DMS114 treated with DMSO at 0.1 percent for 48 hours (cell line): ENCODE data around the gene DHX35.
A peak's percentile ranks its signal among the peaks of the same experiment; 100 is the strongest.

Experiments used
- DNase-seq: peaks from one replicate; lab custom pipeline; 2025; ENCODE audit not compliant: unreplicated experiment; lab: John Stamatoyannopoulos, UW

Gene DHX35, protein sequence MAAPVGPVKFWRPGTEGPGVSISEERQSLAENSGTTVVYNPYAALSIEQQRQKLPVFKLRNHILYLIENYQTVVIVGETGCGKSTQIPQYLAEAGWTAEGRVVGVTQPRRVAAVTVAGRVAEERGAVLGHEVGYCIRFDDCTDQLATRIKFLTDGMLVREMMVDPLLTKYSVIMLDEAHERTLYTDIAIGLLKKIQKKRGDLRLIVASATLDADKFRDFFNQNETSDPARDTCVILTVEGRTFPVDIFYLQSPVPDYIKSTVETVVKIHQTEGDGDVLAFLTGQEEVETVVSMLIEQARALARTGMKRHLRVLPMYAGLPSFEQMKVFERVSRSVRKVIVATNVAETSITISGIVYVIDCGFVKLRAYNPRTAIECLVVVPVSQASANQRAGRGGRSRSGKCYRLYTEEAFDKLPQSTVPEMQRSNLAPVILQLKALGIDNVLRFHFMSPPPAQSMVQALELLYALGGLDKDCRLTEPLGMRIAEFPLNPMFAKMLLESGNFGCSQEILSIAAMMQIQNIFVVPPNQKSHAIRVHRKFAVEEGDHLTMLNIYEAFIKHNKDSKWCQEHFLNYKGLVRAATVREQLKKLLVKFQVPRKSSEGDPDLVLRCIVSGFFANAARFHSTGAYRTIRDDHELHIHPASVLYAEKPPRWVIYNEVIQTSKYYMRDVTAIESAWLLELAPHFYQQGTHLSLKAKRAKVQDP

GRCh38 chr20:38962044-38962927, at the start of gene DHX35:
TSS of gene DHX35 (plus strand) at chr20:38962344. CDS start at chr20:38962368, 24 bp downstream.
- DNase-seq, result peak; percentile 87

DNA sequence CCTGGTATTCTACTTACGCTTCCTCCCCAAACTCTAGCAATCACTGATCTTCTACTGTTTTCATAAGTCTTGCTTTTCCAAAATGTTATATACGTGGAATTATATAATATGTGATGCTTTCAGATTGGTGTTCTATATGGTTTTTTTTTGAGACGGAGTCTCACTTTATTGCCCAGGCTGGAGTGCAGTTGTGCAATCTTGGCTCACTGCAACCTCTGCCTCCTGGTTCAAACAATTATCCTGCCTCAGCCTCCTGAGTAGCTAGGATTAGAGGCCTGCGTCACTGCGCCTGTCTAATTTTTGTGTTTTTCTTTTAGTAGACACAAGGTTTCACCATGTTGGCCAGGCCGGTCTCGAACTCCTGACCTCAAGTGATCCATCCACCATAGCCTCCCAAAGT, 46.8 kb upstream of the DHX35 start:
- no peak for DNase-seq

DNA sequence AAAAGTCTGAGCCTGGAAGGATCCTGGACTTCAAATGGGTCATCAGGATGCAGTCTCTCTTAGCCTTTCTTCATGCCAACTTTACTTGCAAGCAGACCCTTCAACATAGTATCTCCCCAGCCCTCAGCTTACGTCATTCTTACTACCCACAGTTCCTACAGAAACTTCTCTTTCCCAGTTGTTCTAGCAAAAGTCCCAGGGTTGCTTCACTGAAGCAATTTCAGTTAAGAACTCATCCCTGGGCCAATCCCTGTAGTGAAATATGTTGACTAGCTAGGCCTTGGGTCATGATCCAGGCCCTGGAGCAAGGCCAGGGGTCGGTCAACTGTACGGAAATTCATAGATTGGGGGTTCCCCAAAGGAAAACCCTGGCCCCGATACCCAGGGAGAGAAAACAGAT, 44.5 kb upstream of the DHX35 start:
- DNase-seq, result no peak

DNA sequence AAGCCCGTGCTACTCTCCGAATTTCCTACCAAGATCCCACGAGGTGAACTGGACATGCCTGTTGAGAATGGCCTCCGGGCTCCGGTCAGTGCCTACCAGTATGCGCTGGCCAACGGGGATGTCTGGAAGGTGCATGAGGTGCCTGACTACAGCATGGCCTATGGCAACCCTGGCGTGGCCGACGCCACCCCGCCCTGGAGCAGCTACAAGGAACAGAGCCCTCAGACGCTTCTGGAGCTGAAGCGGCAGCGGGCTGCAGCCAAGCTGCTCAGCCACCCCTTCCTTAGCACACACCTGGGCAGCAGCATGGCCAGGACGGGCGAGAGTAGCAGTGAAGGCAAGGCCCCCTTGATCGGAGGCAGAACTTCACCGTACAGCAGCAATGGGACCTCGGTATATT, 44.0 kb upstream of the DHX35 start:
- DNase-seq, result no peak

GRCh38 chr20:38919683-38920082, 42.5 kb upstream of the DHX35 start:
- no peak for DNase-seq

GRCh38 chr20:38920411-38920810, 41.7 kb upstream of the DHX35 start:
- no peak for DNase-seq

DNA sequence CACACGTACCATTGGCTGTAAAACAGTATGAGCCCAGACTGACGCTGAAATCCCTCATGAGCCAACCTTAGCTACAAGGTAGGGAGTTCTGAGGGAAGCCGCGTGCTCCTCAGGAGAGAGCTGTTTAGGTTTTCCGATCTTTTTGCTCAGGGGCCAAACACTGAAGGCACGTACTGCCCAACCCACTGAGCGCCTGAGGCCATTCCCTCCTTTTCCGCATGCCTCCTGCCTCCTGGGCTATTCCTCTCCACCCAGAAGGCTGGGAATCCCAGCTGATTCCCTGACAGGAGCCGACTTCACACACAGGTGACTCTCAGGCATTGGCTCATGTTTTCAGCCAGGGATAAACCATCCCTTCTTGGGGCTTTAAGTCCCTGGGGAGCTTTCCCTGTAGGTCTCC, 41.3 kb upstream of the DHX35 start:
- no peak for DNase-seq

GRCh38 chr20:38924718-38925117, 37.4 kb upstream of the DHX35 start:
- no peak for DNase-seq

DNA sequence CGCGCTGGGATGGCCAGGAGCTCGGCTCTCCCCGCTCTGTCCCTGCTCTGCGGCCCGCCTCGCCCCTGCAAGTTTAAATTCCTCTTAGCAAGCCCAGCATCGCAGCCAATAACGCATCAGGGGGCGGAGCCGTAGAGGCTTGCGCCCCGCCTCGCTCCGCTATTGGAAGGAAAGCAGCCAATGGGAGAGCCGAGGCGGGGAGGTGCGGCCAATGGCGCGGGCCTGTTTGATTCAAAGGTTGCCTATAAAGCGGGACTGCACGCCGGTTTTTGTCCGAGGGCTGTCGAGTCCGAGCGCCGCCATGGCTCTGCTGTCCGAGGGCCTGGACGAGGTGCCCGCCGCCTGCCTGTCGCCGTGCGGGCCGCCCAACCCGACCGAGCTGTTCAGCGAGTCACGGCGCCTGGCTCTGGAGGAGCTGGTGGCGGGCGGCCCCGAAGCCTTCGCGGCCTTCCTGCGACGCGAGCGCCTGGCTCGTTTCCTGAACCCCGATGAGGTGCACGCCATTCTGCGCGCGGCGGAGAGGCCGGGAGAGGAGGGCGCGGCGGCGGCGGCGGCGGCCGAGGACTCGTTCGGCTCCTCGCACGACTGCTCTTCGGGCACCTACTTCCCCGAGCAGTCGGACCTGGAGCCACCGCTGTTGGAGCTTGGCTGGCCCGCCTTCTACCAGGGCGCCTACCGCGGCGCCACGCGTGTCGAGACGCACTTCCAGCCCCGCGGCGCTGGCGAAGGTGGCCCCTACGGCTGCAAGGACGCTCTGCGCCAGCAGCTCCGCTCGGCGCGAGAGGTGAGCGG, 35.8 kb upstream of the DHX35 start, which contains the start of gene FAM83D:
FAM83D (plus strand) TSS at position 276 of the 792 bp plus-strand sequence; CDS start at position 302, 26 bp downstream.
- DNase-seq, result peak; percentile 90

DNA sequence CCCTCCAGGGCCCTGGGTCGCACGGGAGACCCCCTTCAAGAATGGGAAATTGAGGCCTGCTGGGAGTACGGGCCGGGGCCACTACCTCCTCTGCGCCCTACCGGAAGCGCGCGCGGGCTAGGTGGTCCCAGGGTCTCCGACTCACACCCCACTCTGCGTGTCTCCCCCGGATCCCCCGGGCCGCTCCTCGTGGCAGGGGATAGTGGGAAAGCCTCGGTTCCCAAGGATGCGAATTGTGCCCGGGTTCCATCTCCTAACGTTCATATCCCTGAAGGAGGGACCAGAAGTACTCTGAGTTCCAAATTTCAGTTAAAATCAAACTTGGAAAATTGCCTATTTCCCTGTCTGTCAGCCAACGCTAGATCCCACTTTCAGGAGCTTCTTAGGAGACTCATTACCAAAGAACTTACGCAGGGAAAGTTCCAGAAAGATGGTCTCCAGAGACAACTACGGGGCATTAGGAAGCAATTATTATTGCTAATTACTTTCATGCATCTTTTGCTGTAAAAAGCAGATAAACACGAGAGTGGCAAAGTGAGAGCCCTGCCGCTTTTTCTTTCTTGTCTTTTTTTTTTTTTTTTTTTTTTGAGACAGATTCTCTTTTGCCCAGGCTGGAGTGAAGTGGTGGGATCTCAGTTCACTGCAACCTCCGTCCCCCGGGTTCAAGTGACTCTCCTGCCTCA, 35.1 kb upstream of the DHX35 start:
- DNase-seq, result no peak

GRCh38 chr20:38927902-38928578, 34.1 kb upstream of the DHX35 start:
- DNase-seq, result no peak

GRCh38 chr20:38930242-38930569, 31.9 kb upstream of the DHX35 start:
- DNase-seq, result no peak

DNA sequence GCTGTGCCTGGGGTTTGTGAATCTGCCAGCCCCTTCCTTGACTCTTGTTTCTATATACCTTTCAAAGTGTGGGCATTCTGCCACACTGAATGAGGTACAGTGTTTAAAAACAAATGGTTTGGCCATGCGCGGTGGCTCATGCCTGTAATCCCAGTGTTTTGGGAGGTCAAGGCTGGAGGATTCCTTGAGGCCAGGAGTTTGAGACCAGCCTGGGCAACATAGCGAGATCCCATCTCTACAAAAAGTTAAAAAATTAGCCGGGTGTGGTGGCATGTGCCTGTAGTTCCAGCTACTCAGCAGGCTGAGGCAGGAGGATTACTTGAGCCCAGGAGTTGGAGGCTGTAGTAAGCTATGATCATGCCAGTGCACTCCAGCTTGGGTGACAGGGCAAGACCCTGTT, 30.2 kb upstream of the DHX35 start:
- DNase-seq, result no peak

DNA sequence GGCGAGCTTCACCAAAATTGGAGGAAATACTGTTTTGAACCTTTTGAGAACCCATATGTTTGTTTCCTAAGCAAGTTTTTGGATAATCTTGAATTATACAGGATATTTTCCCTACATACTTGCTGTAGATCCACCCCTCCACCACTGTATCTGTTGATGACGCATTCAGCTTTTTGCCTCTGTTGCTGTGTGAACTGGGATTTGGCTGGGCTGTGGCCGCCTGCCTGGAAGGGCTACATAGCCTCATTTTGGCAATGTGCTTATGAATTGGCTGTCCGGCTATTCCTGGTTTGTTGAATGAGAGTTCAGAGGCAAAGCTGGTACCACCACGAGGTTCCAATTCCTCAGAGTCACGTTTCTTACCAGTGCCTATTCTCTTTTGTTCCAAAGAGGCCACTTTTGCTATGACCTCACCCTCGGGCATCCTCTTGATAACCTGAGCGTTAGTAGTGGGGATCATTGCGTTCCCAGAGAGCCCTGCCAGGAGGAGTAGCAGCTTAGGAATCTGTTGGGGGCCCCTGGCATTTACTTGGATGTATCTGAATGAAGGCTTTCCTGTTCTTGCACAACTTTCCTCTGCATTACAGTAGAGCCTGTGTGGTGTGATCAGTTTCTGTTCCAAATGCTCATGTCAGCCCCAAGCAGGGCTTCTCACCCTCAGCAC, 29.6 kb upstream of the DHX35 start:
- no peak for DNase-seq

DNA sequence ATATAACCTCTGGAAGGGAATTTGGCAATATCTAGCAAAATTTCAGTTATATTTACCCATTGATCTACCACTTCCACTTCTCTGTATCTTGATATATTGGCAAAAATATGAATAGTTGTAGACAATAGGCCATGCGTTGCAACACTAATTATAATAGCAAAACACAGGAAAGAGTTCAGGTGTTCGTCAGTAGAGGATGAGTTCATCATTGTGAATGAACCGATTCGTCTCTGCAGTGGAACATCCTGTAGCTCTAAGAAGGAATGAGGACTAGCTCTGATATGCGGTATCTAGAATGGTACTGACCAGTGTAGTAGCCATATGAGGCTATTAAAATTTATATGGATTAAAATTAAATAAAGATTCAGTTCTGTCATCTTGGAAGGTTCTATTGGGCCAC, 27.6 kb upstream of the DHX35 start:
- DNase-seq, result no peak

GRCh38 chr20:38935285-38935684, 26.9 kb upstream of the DHX35 start:
- DNase-seq, result no peak

- no peak for DNase-seq
These were observed 26.2 kb upstream of the DHX35 start for GRCh38 chr20:38935967-38936407.

GRCh38 chr20:38937000-38937399, 25.1 kb upstream of the DHX35 start:
- DNase-seq, result no peak

GRCh38 chr20:38937978-38938473, 24.1 kb upstream of the DHX35 start:
- DNase-seq, result no peak
